Mucosa of gallbladder (tissue), 1 donor: Measurements from ENCODE around the gene SDK2. TPM values are rescaled to one million over a fixed set of nuclear protein-coding genes. Genes with fewer than 3 reads are reported as not detected.

ENCODE experiments used
- DNase-seq: peaks from one replicate; pipeline ENCODE4 v3.0.0-alpha.2; 2020; ENCODE audit warnings: low spot score
- total RNA-seq: library from RNA; stranded (reverse); gene quantifications from one replicate; pipeline ENCODE4 v1.2.1, GENCODE V29; 2021
- donor health status: DM: no; HTN: no; CAD: no.

Gene SDK2
- total RNA-seq, 1 donor from 2014 or later: 12.9 TPM

- no peak for DNase-seq
These were observed 358.7 kb downstream of the SDK2 start for GRCh38 chr17:73285603-73285908.

- no peak for DNase-seq
These were observed 359.2 kb downstream of the SDK2 start for GRCh38 chr17:73284906-73285602.
